Activated naive CD4-positive, alpha-beta T cell treated with anti-CD3 and anti-CD28 coated beads, Interleukin-2, amount 10 ng/mL, durations not matched to agents 7 days and 5 days (primary cell): ENCODE measurements around the gene SLC26A2.
"Not testable (repeated sequence)": the region's sequence is repeated elsewhere in the genome, so short reads cannot be mapped to it uniquely, and the experiment has no call there.

Experiments used
- CTCF ChIA-PET: fragments of 350-600 bp; sonication (Branson Sonifier 250); formaldehyde crosslinking; loops from one replicate; lab custom pipeline; 2021; ENCODE audit warnings: antibody characterized with exemption; lab: Charles Lee
- DNase-seq: peaks from one replicate; pipeline ENCODE4 v3.0.0-alpha.2; 2020
- H3K27ac Mint-ChIP-seq: one replicate; pipeline ENCODE4 v1.8.0; 2021; ENCODE audit warnings: mild to moderate bottlenecking, moderate library complexity, mixed read lengths
- H3K27me3 Mint-ChIP-seq: one replicate; pipeline ENCODE4 v1.8.0; 2021; ENCODE audit warnings: mild to moderate bottlenecking, mixed read lengths
- H3K36me3 Mint-ChIP-seq: one replicate; pipeline ENCODE4 v1.8.0; 2021; ENCODE audit warnings: mixed read lengths
- H3K4me1 Mint-ChIP-seq: one replicate; pipeline ENCODE4 v1.8.0; 2021; ENCODE audit warnings: mixed read lengths
- H3K4me3 Mint-ChIP-seq: one replicate; pipeline ENCODE4 v1.8.0; 2021; ENCODE audit warnings: mild to moderate bottlenecking, moderate library complexity, mixed read lengths
- H3K9me3 Mint-ChIP-seq: one replicate; pipeline ENCODE4 v1.8.0; 2021; ENCODE audit warnings: mixed read lengths

SLC26A2 gene

DNA sequence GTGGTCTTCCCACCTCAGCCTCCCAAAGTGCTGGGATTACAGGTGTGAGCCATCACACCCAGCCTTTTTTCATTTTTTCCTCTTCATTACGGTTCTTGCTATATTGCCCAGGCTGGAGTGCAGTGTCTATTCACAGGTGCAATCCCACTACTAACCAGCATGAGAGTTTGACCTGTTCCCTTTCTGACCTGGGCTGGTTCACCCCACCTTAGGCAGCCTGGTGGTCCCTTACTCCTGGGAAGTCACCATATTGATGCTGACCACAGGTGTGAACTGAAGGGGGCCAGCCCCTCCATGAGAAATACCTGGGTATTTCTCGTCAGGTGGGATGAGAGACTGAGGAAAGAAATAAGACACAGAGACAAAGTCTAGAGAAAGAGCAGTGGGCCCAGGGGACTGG, 18.4 kb upstream of the SLC26A2 start:
- CTCF ChIA-PET = no interaction called here
- peaks cover 13% of the 10 kb centered on the region for H3K27me3 Mint-ChIP-seq
- H3K4me3 Mint-ChIP-seq = no peak overlapping the region
- H3K4me1 Mint-ChIP-seq = no peaks in the 10 kb centered on the region
- H3K27ac Mint-ChIP-seq = no peak overlapping the region
- no peaks in the 10 kb centered on the region for H3K9me3 Mint-ChIP-seq
- H3K36me3 Mint-ChIP-seq = no peaks in the 10 kb centered on the region
- no peak for DNase-seq

DNA sequence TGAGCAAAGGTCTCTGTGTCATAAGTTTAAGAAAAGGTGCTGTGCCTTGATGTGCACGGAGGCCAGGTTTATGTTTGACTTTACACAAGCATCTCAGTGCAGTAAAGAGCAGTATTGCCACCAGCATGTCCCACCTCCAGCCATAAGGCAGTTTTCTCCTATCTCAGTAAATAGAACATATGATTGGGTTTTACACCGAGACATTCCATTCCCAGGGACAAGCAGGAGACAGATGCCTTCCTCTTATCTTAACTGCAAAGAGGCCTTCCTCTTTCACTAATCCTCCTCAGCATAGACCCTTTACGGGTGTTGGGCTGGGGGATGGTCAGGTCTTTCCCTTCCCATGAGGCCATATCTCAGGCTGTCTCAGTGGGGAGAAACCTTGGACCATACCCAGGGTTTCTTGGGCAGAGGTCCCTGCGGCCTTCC, 17.8 kb upstream of the SLC26A2 start:
- H3K4me1 Mint-ChIP-seq, DNase-seq, H3K9me3 Mint-ChIP-seq, CTCF ChIA-PET, H3K27ac Mint-ChIP-seq, H3K4me3 Mint-ChIP-seq, H3K36me3 Mint-ChIP-seq: not testable (repeated sequence)
- peaks cover 13% of the 10 kb centered on the region for H3K27me3 Mint-ChIP-seq

GRCh38 chr5:149943177-149943949, 17.2 kb upstream of the SLC26A2 start:
- H3K4me1 Mint-ChIP-seq, H3K36me3 Mint-ChIP-seq, CTCF ChIA-PET, H3K27ac Mint-ChIP-seq, H3K9me3 Mint-ChIP-seq, H3K4me3 Mint-ChIP-seq, DNase-seq: not testable (repeated sequence)
- H3K27me3 Mint-ChIP-seq = peaks cover 13% of the 10 kb centered on the region

- Mint-ChIP-seq H3K4me1 (no peaks in the 10 kb centered on the region), H3K4me3 (no peak within 1 kb of the TSS), H3K27ac (no peak within 1 kb of the TSS), H3K27me3 (peaks cover 15% of the 10 kb centered on the region), H3K36me3 (no peaks in the 10 kb centered on the region), H3K9me3 (no peaks in the 10 kb centered on the region)
- DNase-seq = no peak
- CTCF ChIA-PET = no interaction called here
These were observed 15.9 kb upstream of the SLC26A2 start, which contains the start of gene PDE6A for GRCh38 chr5:149944666-149945065. TSS of gene PDE6A (minus strand) at chr5:149944793. CDS start at chr5:149944673, 120 bp downstream.

- Mint-ChIP-seq H3K27me3 (peaks cover 17% of the 10 kb centered on the region), H3K4me3 (no peak overlapping the region), H3K9me3 (no peaks in the 10 kb centered on the region), H3K27ac (no peak overlapping the region), H3K36me3 (no peaks in the 10 kb centered on the region), H3K4me1 (no peaks in the 10 kb centered on the region)
- CTCF ChIA-PET = interaction anchor here (0.7 to 5.6 kb wide), 4 partner anchors 13 to 112 kb away, joined by 3 to 27 read pairs (median 4); partner anchors contain the start of gene SLC26A2
- no peak for DNase-seq
These were observed 14.4 kb upstream of the SLC26A2 start for GRCh38 chr5:149946118-149946517.

DNA sequence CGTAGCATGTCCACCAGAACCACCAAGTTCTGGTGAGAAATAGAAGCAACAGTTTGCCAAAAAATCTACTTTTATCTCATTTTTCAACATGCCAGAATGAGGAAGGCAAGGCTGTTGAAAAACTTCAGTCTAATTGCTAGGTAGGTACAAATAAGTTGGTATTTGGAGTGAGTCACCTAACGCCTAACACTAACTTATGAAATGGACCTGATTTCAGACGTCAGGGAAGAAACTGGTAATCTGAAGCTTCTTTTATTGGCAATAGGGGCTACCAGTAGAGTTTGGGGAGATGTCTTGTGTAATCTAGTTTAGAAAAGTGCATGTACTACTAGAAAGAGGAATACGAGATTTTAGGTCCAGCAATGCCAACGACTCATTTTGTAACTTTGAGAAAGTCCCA, 11.6 kb upstream of the SLC26A2 start:
- no peaks in the 10 kb centered on the region for H3K4me1 Mint-ChIP-seq
- no peaks in the 10 kb centered on the region for H3K9me3 Mint-ChIP-seq
- H3K4me3 Mint-ChIP-seq = no peak overlapping the region
- CTCF ChIA-PET = interaction anchor here (1.4 to 5.6 kb wide), 2 partner anchors 10 to 13 kb away, joined by 6 to 27 read pairs; partner anchors contain the start of gene SLC26A2
- DNase-seq = no peak
- no peaks in the 10 kb centered on the region for H3K36me3 Mint-ChIP-seq
- peaks cover 14% of the 10 kb centered on the region for H3K27me3 Mint-ChIP-seq
- H3K27ac Mint-ChIP-seq = no peak overlapping the region

GRCh38 chr5:149951138-149951749, 9.3 kb upstream of the SLC26A2 start:
- no peak overlapping the region for H3K27ac Mint-ChIP-seq
- H3K4me1 Mint-ChIP-seq = no peaks in the 10 kb centered on the region
- H3K27me3 Mint-ChIP-seq = peaks cover 7% of the 10 kb centered on the region
- H3K36me3 Mint-ChIP-seq = no peaks in the 10 kb centered on the region
- H3K9me3 Mint-ChIP-seq = no peaks in the 10 kb centered on the region
- no peak for DNase-seq
- CTCF ChIA-PET = interaction anchor here (0.8 to 5.6 kb wide), 3 partner anchors 8 to 24 kb away, joined by 4 to 27 read pairs (median 19); partner anchors contain the start of gene SLC26A2
- no peak overlapping the region for H3K4me3 Mint-ChIP-seq

- CTCF ChIA-PET = interaction anchor here (1.6 to 3.5 kb wide), 2 partner anchors 9 to 37 kb away, joined by 4 to 19 read pairs; no protein-coding TSS in a partner anchor
- no peak overlapping the region for H3K27ac Mint-ChIP-seq
These were observed 7.0 kb upstream of the SLC26A2 start for GRCh38 chr5:149953436-149954121.

DNA sequence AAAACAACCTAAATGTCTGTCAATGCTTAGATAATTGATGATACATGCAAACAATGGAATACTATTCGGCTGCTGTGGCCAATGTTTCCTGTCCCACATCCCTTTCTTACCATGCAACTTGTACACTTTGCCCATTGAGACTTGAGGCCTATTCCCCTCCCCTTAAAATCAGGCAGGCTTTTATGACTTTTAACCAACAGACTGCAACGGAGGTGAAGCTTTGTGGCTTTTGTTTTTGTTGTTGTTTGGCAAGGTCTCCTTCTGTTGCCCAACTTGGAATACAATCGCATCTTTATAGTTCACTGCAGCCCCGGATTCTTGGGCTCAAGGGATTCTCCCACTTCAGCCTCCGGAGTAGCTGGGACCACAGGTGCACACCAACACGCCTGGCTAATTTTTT, 5.8 kb upstream of the SLC26A2 start:
- Mint-ChIP-seq H3K9me3 (peaks cover 3% of the 10 kb centered on the region), H3K4me1 (peaks cover 9% of the 10 kb centered on the region), H3K27ac (no peak overlapping the region), H3K27me3 (peaks cover 4% of the 10 kb centered on the region), H3K4me3 (no peak overlapping the region), H3K36me3 (no peaks in the 10 kb centered on the region)
- DNase-seq = no peak
- CTCF ChIA-PET = interaction anchor here (0.7 kb wide), 1 partner anchor 121 kb away, joined by 3 read pairs; no protein-coding TSS in a partner anchor

More at GRCh38 chr5:149953436-149954121, 7.0 kb upstream of the SLC26A2 start:
- no peak for DNase-seq
- H3K4me3 Mint-ChIP-seq = no peak overlapping the region
- H3K9me3 Mint-ChIP-seq = no peaks in the 10 kb centered on the region
- peaks cover 2% of the 10 kb centered on the region for H3K4me1 Mint-ChIP-seq
- H3K36me3 Mint-ChIP-seq = no peaks in the 10 kb centered on the region
- H3K27me3 Mint-ChIP-seq = peaks cover 7% of the 10 kb centered on the region

DNA sequence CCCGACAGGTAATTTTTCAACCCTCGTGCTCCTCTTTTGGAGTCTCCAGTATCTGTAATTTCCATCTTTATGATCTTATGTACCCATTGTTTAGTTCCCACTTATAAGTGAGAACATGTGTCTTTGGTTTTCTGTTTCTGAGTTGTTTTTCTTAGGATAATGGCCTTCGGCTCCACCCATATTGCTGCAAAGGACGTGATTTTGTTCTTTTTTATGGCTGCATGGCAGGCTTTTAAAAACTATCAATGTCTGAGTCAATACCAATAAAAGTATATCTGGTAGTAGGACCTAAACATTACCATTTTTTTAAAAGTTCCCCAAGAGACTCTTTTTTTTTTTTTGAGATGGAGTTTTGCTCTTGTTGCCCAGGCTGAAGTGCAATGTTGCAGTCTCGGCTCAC, 3.9 kb upstream of the SLC26A2 start:
- DNase-seq = no peak
- Mint-ChIP-seq H3K27ac (no peak overlapping the region), H3K36me3 (no peaks in the 10 kb centered on the region), H3K4me1 (peaks cover 20% of the 10 kb centered on the region), H3K4me3 (no peak overlapping the region), H3K27me3 (no peaks in the 10 kb centered on the region), H3K9me3 (peaks cover 3% of the 10 kb centered on the region)
- CTCF ChIA-PET = interaction anchor here (6.6 kb wide), 1 partner anchor 124 kb away, joined by 180 read pairs; no protein-coding TSS in a partner anchor

DNA sequence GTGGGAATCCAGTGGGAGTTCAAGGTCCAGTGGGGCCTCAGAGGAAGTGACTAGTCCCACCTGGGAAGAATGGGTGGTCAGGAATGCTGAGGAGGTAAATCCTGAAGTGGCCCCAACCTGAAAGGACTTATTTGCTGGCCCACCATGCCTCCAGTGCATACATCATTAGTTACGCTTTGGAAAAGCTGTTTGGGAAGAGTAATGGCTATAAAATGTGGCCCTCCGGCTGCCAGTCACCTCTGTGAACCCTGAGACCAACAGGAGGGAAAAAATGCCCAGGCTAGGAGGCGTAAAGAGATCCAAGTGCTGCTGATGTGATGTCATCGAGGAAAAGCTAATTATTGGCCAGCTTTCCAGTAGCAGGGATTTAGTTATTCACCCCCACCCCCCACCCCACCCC, 2.7 kb upstream of the SLC26A2 start:
- CTCF ChIA-PET = interaction anchor here (1.3 to 6.6 kb wide), 3 partner anchors 9 to 125 kb away, joined by 3 to 180 read pairs (median 27); no protein-coding TSS in a partner anchor
- H3K9me3 Mint-ChIP-seq = peaks cover 3% of the 10 kb centered on the region
- no peak for DNase-seq
- no peak overlapping the region for H3K27ac Mint-ChIP-seq
- no peak overlapping the region for H3K4me3 Mint-ChIP-seq
- H3K4me1 Mint-ChIP-seq = peaks cover 32% of the 10 kb centered on the region
- H3K27me3 Mint-ChIP-seq = no peaks in the 10 kb centered on the region
- H3K36me3 Mint-ChIP-seq = peaks cover 5% of the 10 kb centered on the region

GRCh38 chr5:149959406-149960236, 937 bp upstream of the SLC26A2 start:
- Mint-ChIP-seq H3K9me3 (peaks cover 3% of the 10 kb centered on the region), H3K4me1 (peaks cover 32% of the 10 kb centered on the region), H3K4me3 (peak overlapping the region; percentile 80), H3K27ac (peak overlapping the region; percentile 92), H3K36me3 (peaks cover 5% of the 10 kb centered on the region), H3K27me3 (no peaks in the 10 kb centered on the region)
- CTCF ChIA-PET = interaction anchor here (0.6 to 6.6 kb wide), 16 partner anchors 11 to 343 kb away, joined by 3 to 180 read pairs (median 3); no protein-coding TSS in a partner anchor
- peak; percentile 45 for DNase-seq

GRCh38 chr5:149961186-149961685, 678 bp downstream of the SLC26A2 start:
- Mint-ChIP-seq H3K27ac (peak overlapping the region; percentile 71), H3K4me3 (peak overlapping the region; percentile 80), H3K27me3 (no peaks in the 10 kb centered on the region), H3K4me1 (peaks cover 32% of the 10 kb centered on the region), H3K36me3 (peaks cover 5% of the 10 kb centered on the region), H3K9me3 (peaks cover 3% of the 10 kb centered on the region)
- no peak for DNase-seq
- CTCF ChIA-PET = interaction anchor here (0.8 to 6.6 kb wide), 19 partner anchors 9 to 294 kb away, joined by 3 to 180 read pairs (median 4); partner anchors contain the start of genes PPARGC1B and TIGD6
